HepG2 (cell line): ENCODE data around the gene PLXNC1. TPM values are rescaled to one million over a fixed set of nuclear protein-coding genes. Genes with fewer than 3 reads are reported as not detected.
A peak's percentile ranks its signal among the peaks of the same experiment; 100 is the strongest.

Source experiments
- ATAC-seq: fragments of 200-7000 bp; cut with Tn5 transposase; 3 replicates; pipeline ENCODE4 v1.9.1; 2020; ENCODE audit warnings: mild to moderate bottlenecking, moderate library complexity
- BruUV-seq: library from RNA; stranded (reverse); fragments of 400-500 nt; replicated peaks from 2 replicates; lab custom pipeline; 2021; lab: Mats Ljungman, UMichigan
- CTCF ChIA-PET: fragments of 300-600 bp; formaldehyde crosslinking; extraction: SDS; loops from one replicate; lab custom pipeline; 2021; ENCODE audit warnings: low total read pairs, inconsistent platforms, low intra/inter-chr PET ratio; lab: Yijun Ruan, JAX
- POLR2A ChIA-PET: fragments of 350-600 bp; sonication (Branson Sonifier 250); formaldehyde crosslinking; loops from one replicate; lab custom pipeline; 2020; ENCODE audit warnings: antibody characterized with exemption, inconsistent platforms; lab: Yijun Ruan, JAX
- DNase-seq: peaks from one replicate; pipeline ENCODE4 v3.0.0-alpha.2; 2015; ENCODE audit warnings: low spot score
- FAIRE-seq: peaks from 3 replicates; lab custom pipeline; 2011; peaks lifted over from hg19 to GRCh38; lab: Jason Lieb, UNC
- H2AFZ ChIP-seq: one replicate; pipeline ENCODE4 v1.6.1; 2011; ENCODE audit warnings: low read length, inconsistent platforms
- H3K27ac ChIP-seq: fragments of 300-600 bp; 3 replicates; pipeline ENCODE4 v1.8.0; 2011; ENCODE audit warnings: mixed run types, mild to moderate bottlenecking, mixed read lengths, low read length, inconsistent platforms; ENCODE audit not compliant: insufficient read depth; ENCODE audit errors: extremely low read length
- H3K27me3 ChIP-seq, 2 experiments: fragments of 200-600 bp in 1 of 2; 2 replicates in 1 of 2; 3 replicates in 1 of 2; pipeline versions ENCODE4 v1.6.0 to v1.8.0; 2011; ENCODE audit warnings: low read length in 2 of 2, mild to moderate bottlenecking in 2 of 2, moderate library complexity in 2 of 2, inconsistent platforms in 1 of 2; ENCODE audit not compliant: insufficient read depth in 2 of 2, control insufficient read depth in 1 of 2
- H3K36me3 ChIP-seq, 2 experiments: fragments of 200-600 bp in 1 of 2; replicated peaks in 1 of 2; 2 replicates in 1 of 2; 3 replicates in 1 of 2; pipeline versions ENCODE4 v1.5.1 to v1.8.0; 2011; ENCODE audit warnings: low read length in 2 of 2, inconsistent platforms in 1 of 2; ENCODE audit not compliant: insufficient read depth in 2 of 2, control insufficient read depth in 1 of 2
- H3K4me1 ChIP-seq: 2 replicates; pipeline ENCODE4 v1.5.1; 2012; ENCODE audit warnings: low read length, inconsistent platforms; ENCODE audit not compliant: insufficient read depth
- H3K4me2 ChIP-seq: 2 replicates; pipeline ENCODE4 v1.6.0; 2011; ENCODE audit warnings: low read depth, low read length, inconsistent platforms
- H3K4me3 ChIP-seq, 3 experiments: fragments of 200-600 bp in 1 of 3; sonication (generic), shearing (Covaris generic) in 1 of 3; replicated peaks in 1 of 3; 2 replicates each; pipeline ENCODE4 v1.5.1; 2011 to 2016; ENCODE audit warnings: low read length in 3 of 3, inconsistent platforms in 2 of 3, low read depth in 2 of 3, mild to moderate bottlenecking in 2 of 3, control low read depth in 1 of 3, mixed read lengths in 1 of 3; ENCODE audit not compliant: insufficient read depth in 1 of 3
- H3K79me2 ChIP-seq: one replicate; pipeline ENCODE4 v1.6.1; 2011; ENCODE audit warnings: low read length, inconsistent platforms; ENCODE audit not compliant: insufficient read depth
- H3K9ac ChIP-seq: 2 replicates; pipeline ENCODE4 v1.6.0; 2011; ENCODE audit warnings: mild to moderate bottlenecking, low read depth, low read length, inconsistent platforms; ENCODE audit not compliant: insufficient read depth
- H3K9me3 ChIP-seq: 2 replicates; pipeline ENCODE4 v1.5.1; 2012; ENCODE audit warnings: mild to moderate bottlenecking, low read length
- H4K20me1 ChIP-seq: 2 replicates; pipeline ENCODE4 v1.6.0; 2011; ENCODE audit warnings: inconsistent platforms, mild to moderate bottlenecking, low read length, moderate library complexity; ENCODE audit not compliant: insufficient read depth
- FOSL2 ChIP-seq: sonication (generic); formaldehyde crosslinking; IDR thresholded peaks from 2 replicates; pipeline ENCODE4 v1.4.0; 2020; ENCODE audit warnings: missing genetic modification reagents
- FOXO1 ChIP-seq: sonication (generic); formaldehyde crosslinking; IDR thresholded peaks from 2 replicates; pipeline ENCODE4 v1.4.0; 2020; ENCODE audit warnings: missing genetic modification reagents
- HOXA9 ChIP-seq: sonication (generic); formaldehyde crosslinking; IDR thresholded peaks from 2 replicates; pipeline ENCODE4 v1.8.1; 2022; ENCODE audit warnings: missing genetic modification reagents, mild to moderate bottlenecking, moderate library complexity, borderline replicate concordance
- ISX ChIP-seq: sonication (generic); formaldehyde crosslinking; conservative IDR thresholded peaks from 2 replicates; pipeline ENCODE4 v1.5.0; 2020; ENCODE audit warnings: missing genetic modification reagents
- KMT2A ChIP-seq: sonication (generic); formaldehyde crosslinking; IDR thresholded peaks from 2 replicates; pipeline ENCODE4 v1.4.0; 2020; ENCODE audit warnings: missing genetic modification reagents
- LRRFIP1 ChIP-seq: sonication (generic); formaldehyde crosslinking; conservative IDR thresholded peaks from 2 replicates; pipeline ENCODE4 v1.4.0; 2020; ENCODE audit warnings: missing genetic modification reagents
- MAFF ChIP-seq: IDR thresholded peaks from 2 replicates; pipeline ENCODE4 v1.6.1; 2011; ENCODE audit warnings: low read depth, low read length, improper control_type of control experiment
- MAFK ChIP-seq, 2 experiments: IDR thresholded peaks in 1 of 2; conservative IDR thresholded peaks in 1 of 2; 2 replicates each; pipeline ENCODE4 v1.6.1; 2011; ENCODE audit warnings: improper control_type of control experiment in 2 of 2, low read length in 2 of 2
- MIER3 ChIP-seq: IDR thresholded peaks from 2 replicates; pipeline ENCODE4 v1.6.1; 2016; ENCODE audit warnings: missing compliant biosample characterization, borderline replicate concordance
- NAIF1 ChIP-seq: sonication (generic); formaldehyde crosslinking; IDR thresholded peaks from 2 replicates; pipeline ENCODE4 v1.5.0; 2020; ENCODE audit warnings: mild to moderate bottlenecking, missing genetic modification reagents, borderline replicate concordance
- RBM39 ChIP-seq: fragments of 200-400 bp; formaldehyde crosslinking; IDR thresholded peaks from one replicate; pipeline ENCODE4 v1.6.1; 2018; ENCODE audit warnings: antibody characterized with exemption, mild to moderate bottlenecking, low read depth, low read length; ENCODE audit not compliant: poor library complexity, severe bottlenecking
- SALL2 ChIP-seq: sonication (generic); formaldehyde crosslinking; IDR thresholded peaks from 2 replicates; pipeline ENCODE4 v1.8.1; 2023; ENCODE audit warnings: mild to moderate bottlenecking, missing genetic modification reagents, inconsistent platforms
- TEAD2 ChIP-seq: sonication (generic); formaldehyde crosslinking; IDR thresholded peaks from 2 replicates; pipeline ENCODE4 v1.9.0; 2021; ENCODE audit warnings: missing genetic modification reagents
- ZMYM2 ChIP-seq: sonication (generic); formaldehyde crosslinking; IDR thresholded peaks from 2 replicates; pipeline ENCODE4 v1.8.0; 2022; ENCODE audit warnings: mild to moderate bottlenecking, missing genetic modification reagents
- ZNF256 ChIP-seq: sonication (generic); formaldehyde crosslinking; conservative IDR thresholded peaks from 2 replicates; pipeline ENCODE4 v1.4.0; 2020; ENCODE audit warnings: missing genetic modification reagents
- ZNF34 ChIP-seq: sonication (generic); formaldehyde crosslinking; IDR thresholded peaks from 2 replicates; pipeline ENCODE4 v1.4.0; 2020; ENCODE audit warnings: mild to moderate bottlenecking, missing genetic modification reagents, borderline replicate concordance
- ZNF589 ChIP-seq: sonication (generic); formaldehyde crosslinking; conservative IDR thresholded peaks from 2 replicates; pipeline ENCODE4 v1.8.0; 2022; ENCODE audit warnings: mild to moderate bottlenecking, moderate library complexity, missing genetic modification reagents
- ZSCAN22 ChIP-seq: sonication (generic); formaldehyde crosslinking; IDR thresholded peaks from 2 replicates; pipeline ENCODE4 v1.4.0; 2020; ENCODE audit warnings: mild to moderate bottlenecking, missing genetic modification reagents
- WGBS: methylation state at CpG from one replicate; pipeline ENCODE4 v1.1.6; 2017; ENCODE audit warnings: low lambda C conversion rate; 5-methylcytosine and 5-hydroxymethylcytosine counted together
- in situ Hi-C: cut with HindIII; loops from 2 replicates; pipeline ENCODE4 v1.10.0; 2017; ENCODE audit warnings: low pct_unique_long_range_greater_than_20kb; ENCODE audit not compliant: extremely low pct_ligation_motif_present
- intact Hi-C: fragments of 100-400 bp; cut with micrococcal nuclease; formaldehyde crosslinking; loops from one replicate; pipeline ENCODE4 v1.10.0; 2022; ENCODE audit not compliant: unreplicated experiment
- polyA plus RNA-seq, 8 experiments: library from polyadenylated mRNA; depleted of rRNA in 3 of 8; stranded (reverse) in 7 of 8; unstranded in 1 of 8; fragments of >200 nt; fragmentation: Illumina TruSeq in 4 of 8; extraction: Trizol in 4 of 8; gene quantifications; 2 replicates each; pipeline versions ENCODE4 v1.2.1 to v1.2.3, GENCODE V29; 2011 to 2016; ENCODE audit warnings: low read depth in 4 of 8, missing spikeins in 1 of 8, mixed read lengths in 1 of 8; ENCODE audit not compliant: insufficient read depth in 1 of 8
- total RNA-seq, 5 experiments: library from RNA; depleted of rRNA; stranded (reverse); fragments of >200 nt; fragmentation: Illumina TruSeq; extraction: Trizol; gene quantifications; 2 replicates each; pipeline ENCODE4 v1.2.3, GENCODE V29; 2016; ENCODE audit warnings: low read depth in 1 of 5

The PLXNC1 gene
- total and polyA plus RNA-seq, 2 of the 13 experiments (the other 11 are each of a cell fraction or from before 2014, with no cell fraction given), result 6.6 to 11.2 TPM

- intact Hi-C loops, result no loop called here
These were observed 23.2 kb downstream of the PLXNC1 start for GRCh38 chr12:94171595-94171930.

GRCh38 chr12:94172031-94172430 is 23.7 kb downstream of the PLXNC1 start:
- H3K9me3 ChIP-seq, result no peaks in the 10 kb centered on the region
- BruUV-seq, result no TSS peak
- H3K4me3 ChIP-seq, result no peak overlapping the region
- peaks cover 60% of the 10 kb centered on the region for H3K4me1 ChIP-seq
- H3K27me3 ChIP-seq, result no peaks in the 10 kb centered on the region
- in situ Hi-C loops (loop anchor here (5.0 kb wide), 1 partner anchor 60 kb away; no protein-coding TSS in a partner anchor), intact Hi-C loops (no loop called here)
- no peaks in the 10 kb centered on the region for H4K20me1 ChIP-seq
- ChIA-PET CTCF (no interaction called here), POLR2A (interaction anchor here (3.7 to 4.2 kb wide), 2 partner anchors 11 to 21 kb away, joined by 36 to 40 read pairs; no protein-coding TSS in a partner anchor)
- no peak overlapping the region for H3K4me2 ChIP-seq
- FAIRE-seq (no peak), DNase-seq (peak; percentile 15), ATAC-seq (no peak)
- 85% methylated on average over 5 of the region's 5 CpGs for WGBS
- H3K36me3 ChIP-seq, result peaks cover 0 to 4% of the 10 kb centered on the region in 2 experiments; a peak in 3 of 5 replicates
- no peak overlapping the region for H3K27ac ChIP-seq
- no peaks in the 10 kb centered on the region for H3K79me2 ChIP-seq
- H2AFZ ChIP-seq, result no peak overlapping the region
- no peak overlapping the region for H3K9ac ChIP-seq
- TF ChIP-seq MAFF (0 out of 2 replicates have a peak, but pooled peaks have one; percentile 34), ZNF256 (no peak), LRRFIP1 (CRISPR knock-in tag) (no peak), RBM39 (no peak), NAIF1 (CRISPR knock-in tag) (no peak), ZSCAN22 (no peak), TEAD2 (CRISPR knock-in tag) (no peak), HOXA9 (CRISPR knock-in tag) (no peak), ZNF589 (CRISPR knock-in tag) (no peak), FOXO1 (CRISPR knock-in tag) (no peak), MAFK (conservative IDR thresholded peaks at IDR 0.05 in 1 of 2, IDR thresholded peaks at IDR 0.05 in 1 of 2; ENCODE audit: low read length in 2 of 2) (peak; percentile 70 to 72; a peak in 3 of 4 replicates), FOSL2 (peak; percentile 42; the same call in 1 of the 2 replicates), ISX (CRISPR knock-in tag) (no peak)

More at GRCh38 chr12:94171595-94171930, 23.2 kb downstream of the PLXNC1 start:
- Histone ChIP-seq H3K9me3 (no peaks in the 10 kb centered on the region), H3K9ac (no peak overlapping the region), H3K27ac (peak overlapping the region; percentile 53), H3K4me2 (no peak overlapping the region), H2AFZ (no peak overlapping the region), H3K4me3 (no peak overlapping the region), H4K20me1 (no peaks in the 10 kb centered on the region), H3K27me3 (no peaks in the 10 kb centered on the region), H3K4me1 (peaks cover 60% of the 10 kb centered on the region), H3K79me2 (no peaks in the 10 kb centered on the region), H3K36me3 (peaks cover 0 to 4% of the 10 kb centered on the region in 2 experiments; a peak in 3 of 5 replicates)
- CTCF ChIA-PET, result no interaction called here
- FAIRE-seq (no peak), ATAC-seq (no peak), DNase-seq (no peak)
- in situ Hi-C loops, result loop anchor here (5.0 kb wide), 1 partner anchor 61 kb away; no protein-coding TSS in a partner anchor
- POLR2A ChIA-PET, result interaction anchor here (1.0 to 4.2 kb wide), 3 partner anchors 12 to 20 kb away, joined by 5 to 36 read pairs (median 7); no protein-coding TSS in a partner anchor
- BruUV-seq, result no TSS peak
- TF ChIP-seq MIER3 (CRISPR knock-in tag) (no peak), KMT2A (CRISPR knock-in tag) (no peak), ZMYM2 (peak; percentile 0; the same call in 1 of the 2 replicates), SALL2 (CRISPR knock-in tag) (0 out of 2 replicates have a peak, but pooled peaks have one; percentile 24), ZNF34 (CRISPR knock-in tag) (no peak)
- whole genome bisulfite sequencing, result 97% methylated on average over 5 of the region's 5 CpGs
